RPMI8226 (cell line): Measurements from ENCODE around the gene CBLC.

Experiments
- DNase-seq: peaks from one replicate; pipeline ENCODE4 v3.0.0-alpha.2; 2015

The CBLC gene

GRCh38 chr19:44746946-44747738, 30.5 kb upstream of the CBLC start:
- DNase-seq: peak; percentile 74

- peak; percentile 51 for DNase-seq
Observed at GRCh38 chr19:44747739-44748425, 29.8 kb upstream of the CBLC start.

- peak; percentile 79 for DNase-seq
Observed at GRCh38 chr19:44748426-44749254, 29.1 kb upstream of the CBLC start, which contains the start of gene BCL3. TSS of gene BCL3 (plus strand) at chr19:44748708. CDS start at chr19:44748791, 83 bp downstream.

GRCh38 chr19:44749292-44749691, 28.4 kb upstream of the CBLC start:
- DNase-seq: no peak

GRCh38 chr19:44749994-44750393, 27.7 kb upstream of the CBLC start:
- DNase-seq: no peak

GRCh38 chr19:44752123-44752815, 25.4 kb upstream of the CBLC start:
- no peak for DNase-seq

- peak; percentile 92 for DNase-seq
Observed at GRCh38 chr19:44752816-44753625, 24.7 kb upstream of the CBLC start.

GRCh38 chr19:44753626-44753931, 24.1 kb upstream of the CBLC start:
- no peak for DNase-seq

- DNase-seq: peak; percentile 77
Observed at GRCh38 chr19:44753932-44754749, 23.5 kb upstream of the CBLC start.

GRCh38 chr19:44754750-44755080, 23.0 kb upstream of the CBLC start:
- DNase-seq: no peak

GRCh38 chr19:44755219-44755618, 22.5 kb upstream of the CBLC start:
- no peak for DNase-seq

- DNase-seq: no peak
Observed at GRCh38 chr19:44756089-44756562, 21.6 kb upstream of the CBLC start.

GRCh38 chr19:44757057-44757734, 20.5 kb upstream of the CBLC start:
- no peak for DNase-seq

- DNase-seq: no peak
Observed at GRCh38 chr19:44757735-44758505, 19.8 kb upstream of the CBLC start.

- no peak for DNase-seq
Observed at GRCh38 chr19:44758596-44758995, 19.1 kb upstream of the CBLC start.

- DNase-seq: no peak
Observed at GRCh38 chr19:44759083-44759804, 18.4 kb upstream of the CBLC start.

- peak; percentile 78 for DNase-seq
Observed at GRCh38 chr19:44762038-44762437, 15.7 kb upstream of the CBLC start.

- DNase-seq: no peak
Observed at GRCh38 chr19:44765033-44765948, 12.4 kb upstream of the CBLC start.
